ENCODE measurements around the gene CREB5.

CREB5 gene

GRCh38 chr7:28442540-28443420, 30.5 kb downstream of the CREB5 start:
- no peak overlapping the region for H3K4me3 ChIP-seq (IDR thresholded peaks at IDR 0.05; ENCODE audit: insufficient read depth, low read depth, low read length)
- H3K27me3 ChIP-seq (ENCODE audit: insufficient read depth, low read depth): no peaks in the 10 kb centered on the region
- no peak for TF ChIP-seq CTCF (conservative IDR thresholded peaks at IDR 0.05; ENCODE audit: low read depth, low read length)
- H2AFZ ChIP-seq (ENCODE audit: low read depth): no peak overlapping the region
- H3K4me2 ChIP-seq: no peak overlapping the region
- H4K20me1 ChIP-seq (ENCODE audit: insufficient read depth): no peaks in the 10 kb centered on the region
- H3K4me1 ChIP-seq (ENCODE audit: low read depth, poor library complexity, severe bottlenecking): no peaks in the 10 kb centered on the region
- H3K79me2 ChIP-seq (ENCODE audit: insufficient read depth, low read depth): no peaks in the 10 kb centered on the region
- no peak overlapping the region for H3K9ac ChIP-seq
- no peak overlapping the region for H3K27ac ChIP-seq
- no peaks in the 10 kb centered on the region for H3K36me3 ChIP-seq (ENCODE audit: insufficient read depth)

- Histone ChIP-seq H4K20me1 (ENCODE audit: insufficient read depth) (no peaks in the 10 kb centered on the region), H3K27ac (no peak overlapping the region), H3K79me2 (ENCODE audit: insufficient read depth, low read depth) (no peaks in the 10 kb centered on the region), H3K9ac (no peak overlapping the region), H3K4me2 (no peak overlapping the region), H3K36me3 (ENCODE audit: insufficient read depth) (no peaks in the 10 kb centered on the region), H3K27me3 (ENCODE audit: insufficient read depth, low read depth) (no peaks in the 10 kb centered on the region), H3K4me1 (ENCODE audit: low read depth, poor library complexity, severe bottlenecking) (no peaks in the 10 kb centered on the region), H3K4me3 (IDR thresholded peaks at IDR 0.05; ENCODE audit: insufficient read depth, low read depth, low read length) (no peak overlapping the region), H2AFZ (ENCODE audit: low read depth) (no peak overlapping the region)
- no peak for TF ChIP-seq CTCF (conservative IDR thresholded peaks at IDR 0.05; ENCODE audit: low read depth, low read length)
Measured at GRCh38 chr7:28446131-28446530, 33.8 kb downstream of the CREB5 start.

GRCh38 chr7:28447071-28447470, 34.8 kb downstream of the CREB5 start:
- Histone ChIP-seq H4K20me1 (ENCODE audit: insufficient read depth) (no peaks in the 10 kb centered on the region), H3K9ac (no peak overlapping the region), H3K4me2 (no peak overlapping the region), H3K4me3 (IDR thresholded peaks at IDR 0.05; ENCODE audit: insufficient read depth, low read depth, low read length) (no peak overlapping the region), H3K36me3 (ENCODE audit: insufficient read depth) (no peaks in the 10 kb centered on the region), H3K79me2 (ENCODE audit: insufficient read depth, low read depth) (no peaks in the 10 kb centered on the region), H3K27me3 (ENCODE audit: insufficient read depth, low read depth) (no peaks in the 10 kb centered on the region), H3K4me1 (ENCODE audit: low read depth, poor library complexity, severe bottlenecking) (no peaks in the 10 kb centered on the region), H2AFZ (ENCODE audit: low read depth) (no peak overlapping the region), H3K27ac (no peak overlapping the region)
- no peak for TF ChIP-seq CTCF (conservative IDR thresholded peaks at IDR 0.05; ENCODE audit: low read depth, low read length)

- H3K4me2 ChIP-seq: no peak overlapping the region
- H4K20me1 ChIP-seq (ENCODE audit: insufficient read depth): no peaks in the 10 kb centered on the region
- no peak for TF ChIP-seq CTCF (conservative IDR thresholded peaks at IDR 0.05; ENCODE audit: low read depth, low read length)
- no peaks in the 10 kb centered on the region for H3K4me1 ChIP-seq (ENCODE audit: low read depth, poor library complexity, severe bottlenecking)
- H2AFZ ChIP-seq (ENCODE audit: low read depth): no peak overlapping the region
- no peak overlapping the region for H3K9ac ChIP-seq
- H3K4me3 ChIP-seq (IDR thresholded peaks at IDR 0.05; ENCODE audit: insufficient read depth, low read depth, low read length): no peak overlapping the region
- H3K27me3 ChIP-seq (ENCODE audit: insufficient read depth, low read depth): no peaks in the 10 kb centered on the region
- no peaks in the 10 kb centered on the region for H3K36me3 ChIP-seq (ENCODE audit: insufficient read depth)
- no peaks in the 10 kb centered on the region for H3K79me2 ChIP-seq (ENCODE audit: insufficient read depth, low read depth)
- H3K27ac ChIP-seq: no peak overlapping the region
Measured at GRCh38 chr7:28448708-28449107, 36.4 kb downstream of the CREB5 start.
